22Rv1 (cell line): ENCODE data around the gene S100PBP.

Experiments used
- H3K27ac ChIP-seq: fragments of 450-650 bp; 2 replicates; pipeline ENCODE4 v1.5.1; 2017
- ZFX ChIP-seq: fragments of 450-650 bp; IDR thresholded peaks from 2 replicates; pipeline ENCODE4 v1.6.1; 2017; ENCODE audit warnings: antibody characterized with exemption, borderline replicate concordance
- TF ChIP-seq, protein P1 (sequence below): fragments of 450-650 bp; IDR thresholded peaks from 2 replicates; pipeline ENCODE4 v1.5.1; 2017; ENCODE audit warnings: mild to moderate bottlenecking

S100PBP gene

GRCh38 chr1:32817815-32818786 is 648 bp downstream of the S100PBP start:
- H3K27ac ChIP-seq = peak overlapping the region; percentile 98
- no peak for TF ChIP-seq ZFX
- TF ChIP-seq, protein P1, sequence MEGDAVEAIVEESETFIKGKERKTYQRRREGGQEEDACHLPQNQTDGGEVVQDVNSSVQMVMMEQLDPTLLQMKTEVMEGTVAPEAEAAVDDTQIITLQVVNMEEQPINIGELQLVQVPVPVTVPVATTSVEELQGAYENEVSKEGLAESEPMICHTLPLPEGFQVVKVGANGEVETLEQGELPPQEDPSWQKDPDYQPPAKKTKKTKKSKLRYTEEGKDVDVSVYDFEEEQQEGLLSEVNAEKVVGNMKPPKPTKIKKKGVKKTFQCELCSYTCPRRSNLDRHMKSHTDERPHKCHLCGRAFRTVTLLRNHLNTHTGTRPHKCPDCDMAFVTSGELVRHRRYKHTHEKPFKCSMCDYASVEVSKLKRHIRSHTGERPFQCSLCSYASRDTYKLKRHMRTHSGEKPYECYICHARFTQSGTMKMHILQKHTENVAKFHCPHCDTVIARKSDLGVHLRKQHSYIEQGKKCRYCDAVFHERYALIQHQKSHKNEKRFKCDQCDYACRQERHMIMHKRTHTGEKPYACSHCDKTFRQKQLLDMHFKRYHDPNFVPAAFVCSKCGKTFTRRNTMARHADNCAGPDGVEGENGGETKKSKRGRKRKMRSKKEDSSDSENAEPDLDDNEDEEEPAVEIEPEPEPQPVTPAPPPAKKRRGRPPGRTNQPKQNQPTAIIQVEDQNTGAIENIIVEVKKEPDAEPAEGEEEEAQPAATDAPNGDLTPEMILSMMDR = no peak

GRCh38 chr1:32818804-32819541 is 1.5 kb downstream of the S100PBP start:
- peak overlapping the region; percentile 98 for H3K27ac ChIP-seq
- no peak for TF ChIP-seq ZFX
- TF ChIP-seq, protein P1 = no peak

GRCh38 chr1:32825181-32825580 is 7.7 kb downstream of the S100PBP start:
- H3K27ac ChIP-seq = no peak overlapping the region
- TF ChIP-seq, protein P1 = no peak
- TF ChIP-seq ZFX = no peak

DNA sequence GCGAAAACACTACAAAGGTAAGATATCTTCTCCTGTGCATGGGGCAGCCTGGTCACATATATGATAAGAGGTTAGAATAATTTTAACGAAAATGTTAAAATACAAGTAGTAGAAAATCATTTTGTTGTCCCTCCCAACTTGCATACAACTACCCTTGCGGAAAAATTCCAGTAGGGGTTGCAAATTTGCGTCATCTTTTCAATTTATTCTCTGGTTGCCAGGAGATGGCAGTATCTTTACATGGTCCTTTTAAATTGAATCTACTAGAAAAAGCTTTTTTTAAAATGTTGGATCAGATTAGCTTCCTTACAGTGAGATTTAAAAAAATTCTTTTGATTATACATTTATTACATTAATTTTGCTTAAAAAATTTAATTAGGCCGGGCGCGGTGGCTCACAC is 10.9 kb downstream of the S100PBP start:
- no peak for TF ChIP-seq ZFX
- TF ChIP-seq, protein P1 = peak; percentile 36

DNA sequence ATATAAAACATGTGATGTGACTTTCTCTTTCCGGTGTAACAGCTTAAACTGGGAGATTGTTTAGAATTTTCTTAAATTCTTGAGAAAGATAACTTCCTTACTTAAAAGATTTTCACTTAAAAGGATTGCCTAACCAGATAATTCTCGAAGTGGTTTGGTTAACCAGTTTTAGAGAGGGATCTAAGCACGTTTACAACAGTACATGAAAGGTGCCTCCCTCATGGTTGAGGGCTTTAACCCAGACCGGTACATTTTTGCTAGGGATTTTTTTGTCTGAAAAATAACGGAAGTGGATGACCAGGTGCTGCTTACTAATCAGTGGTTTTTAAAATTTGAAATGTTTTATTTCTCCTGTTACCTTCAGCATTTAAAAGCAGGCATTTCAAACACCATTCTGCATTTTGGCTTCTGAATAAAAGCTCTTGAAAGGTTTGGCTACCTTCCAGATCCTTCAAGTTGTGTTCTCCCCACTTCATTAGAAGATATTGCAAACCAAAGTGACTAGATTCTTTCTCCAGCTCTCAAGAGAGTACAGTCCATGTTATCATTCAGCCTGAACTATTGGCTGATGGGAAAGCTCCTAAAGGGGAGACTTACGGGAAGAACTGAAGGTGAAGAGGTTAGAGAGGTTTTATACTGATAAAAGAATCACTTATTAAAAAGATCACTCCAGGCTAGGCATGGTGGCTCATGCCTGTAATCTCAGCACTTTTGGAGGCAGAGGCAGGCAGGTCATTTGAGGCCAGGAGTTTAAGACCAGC is 12.8 kb downstream of the S100PBP start:
- H3K27ac ChIP-seq = no peak overlapping the region
- TF ChIP-seq ZFX = no peak
- TF ChIP-seq, protein P1 = no peak

More for the DNA sequence above, 10.9 kb downstream of the S100PBP start:
- H3K27ac ChIP-seq = no peak overlapping the region

- H3K27ac ChIP-seq = no peak overlapping the region
- TF ChIP-seq ZFX = no peak
- TF ChIP-seq, protein P1 = no peak
Observed at GRCh38 chr1:32831878-32832277, 14.4 kb downstream of the S100PBP start.
